Natural killer cell (primary cell): ENCODE data around the gene LRRC27. TPM values are rescaled to one million over a fixed set of nuclear protein-coding genes. Genes with fewer than 3 reads are reported as not detected.

ENCODE experiments used
- ATAC-seq, 3 donors: fragments of 150-1000 bp in 2 of 3; fragments of 200-7000 bp in 1 of 3; cut with Tn5 transposase; 1 replicate in 1 of 3; 2 replicates in 2 of 3; pipeline ENCODE4 v1.10.0; 2021; ENCODE audit warnings: mild to moderate bottlenecking in 2 of 3, moderate library complexity in 2 of 3
- DNase-seq, 2 donors: peaks; one replicate each; pipeline versions ENCODE4 v3.0.0 to v3.0.0-alpha.2; 2013 to 2021; ENCODE audit warnings: mixed read lengths in 1 of 2
- H3K27ac ChIP-seq: one replicate; pipeline ENCODE4 v1.5.1; 2013; ENCODE audit warnings: mild to moderate bottlenecking, low read length
- H3K27me3 ChIP-seq: one replicate; pipeline ENCODE4 v1.6.1; 2013; ENCODE audit warnings: low read length; ENCODE audit not compliant: control insufficient read depth, insufficient read depth
- H3K36me3 ChIP-seq: one replicate; pipeline ENCODE4 v1.6.1; 2013; ENCODE audit warnings: low read length; ENCODE audit not compliant: control insufficient read depth, insufficient read depth
- H3K4me1 ChIP-seq: one replicate; pipeline ENCODE4 v1.6.1; 2013; ENCODE audit warnings: low read length; ENCODE audit not compliant: control insufficient read depth, insufficient read depth
- H3K4me3 ChIP-seq: one replicate; pipeline ENCODE4 v1.5.1; 2013; ENCODE audit warnings: low read length
- H3K9me3 ChIP-seq: one replicate; pipeline ENCODE4 v1.6.1; 2013; ENCODE audit warnings: low read length; ENCODE audit not compliant: control insufficient read depth, insufficient read depth
- H3K27ac Mint-ChIP-seq, 2 donors: one replicate each; pipeline ENCODE4 v1.8.0; 2022; ENCODE audit warnings: mild to moderate bottlenecking in 2 of 2, mixed read lengths in 2 of 2, moderate library complexity in 1 of 2
- H3K27me3 Mint-ChIP-seq, 2 donors: one replicate each; pipeline ENCODE4 v1.8.0; 2022; ENCODE audit warnings: low read depth in 2 of 2, mixed read lengths in 2 of 2
- H3K36me3 Mint-ChIP-seq: one replicate; pipeline ENCODE4 v1.8.0; 2022; ENCODE audit warnings: mixed read lengths
- H3K4me1 Mint-ChIP-seq, 2 donors: one replicate each; pipeline ENCODE4 v1.8.0; 2022; ENCODE audit warnings: mixed read lengths in 2 of 2
- H3K4me3 Mint-ChIP-seq: one replicate; pipeline ENCODE4 v1.8.0; 2022; ENCODE audit warnings: mild to moderate bottlenecking, moderate library complexity, mixed read lengths
- H3K9me3 Mint-ChIP-seq, 2 donors: one replicate each; pipeline ENCODE4 v1.8.0; 2022; ENCODE audit warnings: mixed read lengths in 2 of 2
- WGBS: methylation state at CpG from one replicate; pipeline ENCODE4 v1.1.7; 2013; ENCODE audit warnings: missing lambda C conversion rate; ENCODE audit not compliant: insufficient coverage; 5-methylcytosine and 5-hydroxymethylcytosine counted together
- intact Hi-C: fragments of 100-400 bp; cut with micrococcal nuclease; formaldehyde crosslinking; loops from one replicate; pipeline ENCODE4 v1.14.2; 2022
- total RNA-seq, 4 donors: library from RNA; stranded (reverse); fragments of 120-200 nt in 1 of 4; gene quantifications; one replicate each; pipeline versions ENCODE4 v1.2.3 to v1.2.4, GENCODE V29; 2013 to 2022
- TF ChIP-seq, protein P1 (sequence below): fragments of 200-600 bp; IDR thresholded peaks from one replicate; pipeline ENCODE4 v1.8.0; 2022; ENCODE audit warnings: antibody characterized with exemption

Gene LRRC27
- total RNA-seq, 3 donors from 2014 or later (not counting 1 experiment from before 2014, with no cell fraction given): 8.1 to 22.5 (median 9.9) TPM

DNA sequence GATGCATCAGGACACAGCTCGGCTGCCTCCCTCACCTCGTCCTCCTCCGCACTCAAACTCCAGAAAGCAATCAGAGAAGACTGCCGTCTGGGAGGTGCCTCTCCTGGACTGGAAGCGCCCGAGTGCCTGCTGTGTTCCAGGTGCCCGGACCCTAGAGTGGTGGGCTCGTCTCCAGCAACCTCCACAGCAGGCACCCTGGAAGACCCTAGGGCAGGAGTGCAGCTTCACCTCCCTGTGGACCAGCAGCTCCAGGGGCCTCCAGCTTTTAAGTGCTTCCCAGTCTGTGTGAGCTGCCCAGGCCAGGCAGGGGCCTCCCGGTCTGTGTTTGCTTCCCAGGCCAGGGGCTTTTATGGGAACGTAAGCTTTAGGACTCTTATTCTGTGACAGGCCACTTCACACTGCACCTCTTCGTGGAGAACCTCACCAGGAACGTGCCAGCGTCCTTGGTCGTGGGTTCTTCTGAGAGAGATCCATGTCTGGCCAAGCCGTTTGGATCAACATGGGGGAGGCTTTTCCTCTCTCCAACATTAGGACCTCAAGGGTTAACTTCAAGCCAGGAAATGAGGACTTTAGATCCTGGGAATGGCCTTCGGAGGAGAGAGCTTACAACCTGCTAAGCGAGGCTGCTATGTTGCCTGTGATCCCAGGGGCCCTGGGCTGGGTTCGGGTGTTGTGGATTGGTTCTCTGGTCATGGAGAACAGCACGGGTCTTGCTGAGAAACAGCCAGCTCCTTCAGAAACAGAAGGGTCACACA, 59.1 kb downstream of the LRRC27 start:
- Histone ChIP-seq H3K4me3 (no peak overlapping the region), H3K4me1 (peaks cover 32% of the 10 kb centered on the region), H3K9me3 (no peaks in the 10 kb centered on the region), H3K27ac (no peak overlapping the region), H3K27me3 (no peaks in the 10 kb centered on the region), H3K36me3 (no peaks in the 10 kb centered on the region)
- intact Hi-C loops: loop anchor here (10.0 kb wide), 1 partner anchor 184 kb away; no protein-coding TSS in a partner anchor
- Mint-ChIP-seq H3K4me1 (peaks cover 5 to 42% of the 10 kb centered on the region in 2 donors), H3K9me3 (peaks cover 5 to 8% of the 10 kb centered on the region in 2 donors), H3K36me3 (no peaks in the 10 kb centered on the region), H3K27ac (peak overlapping the region; percentile 57 to 86), H3K27me3 (no peaks in the 10 kb centered on the region), H3K4me3 (peak overlapping the region; percentile 37)
- no peak for DNase-seq
- TF ChIP-seq, protein P1, sequence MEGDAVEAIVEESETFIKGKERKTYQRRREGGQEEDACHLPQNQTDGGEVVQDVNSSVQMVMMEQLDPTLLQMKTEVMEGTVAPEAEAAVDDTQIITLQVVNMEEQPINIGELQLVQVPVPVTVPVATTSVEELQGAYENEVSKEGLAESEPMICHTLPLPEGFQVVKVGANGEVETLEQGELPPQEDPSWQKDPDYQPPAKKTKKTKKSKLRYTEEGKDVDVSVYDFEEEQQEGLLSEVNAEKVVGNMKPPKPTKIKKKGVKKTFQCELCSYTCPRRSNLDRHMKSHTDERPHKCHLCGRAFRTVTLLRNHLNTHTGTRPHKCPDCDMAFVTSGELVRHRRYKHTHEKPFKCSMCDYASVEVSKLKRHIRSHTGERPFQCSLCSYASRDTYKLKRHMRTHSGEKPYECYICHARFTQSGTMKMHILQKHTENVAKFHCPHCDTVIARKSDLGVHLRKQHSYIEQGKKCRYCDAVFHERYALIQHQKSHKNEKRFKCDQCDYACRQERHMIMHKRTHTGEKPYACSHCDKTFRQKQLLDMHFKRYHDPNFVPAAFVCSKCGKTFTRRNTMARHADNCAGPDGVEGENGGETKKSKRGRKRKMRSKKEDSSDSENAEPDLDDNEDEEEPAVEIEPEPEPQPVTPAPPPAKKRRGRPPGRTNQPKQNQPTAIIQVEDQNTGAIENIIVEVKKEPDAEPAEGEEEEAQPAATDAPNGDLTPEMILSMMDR: no peak
- 95% methylated on average over 19 of the region's 19 CpGs for WGBS
- no peak for ATAC-seq

DNA sequence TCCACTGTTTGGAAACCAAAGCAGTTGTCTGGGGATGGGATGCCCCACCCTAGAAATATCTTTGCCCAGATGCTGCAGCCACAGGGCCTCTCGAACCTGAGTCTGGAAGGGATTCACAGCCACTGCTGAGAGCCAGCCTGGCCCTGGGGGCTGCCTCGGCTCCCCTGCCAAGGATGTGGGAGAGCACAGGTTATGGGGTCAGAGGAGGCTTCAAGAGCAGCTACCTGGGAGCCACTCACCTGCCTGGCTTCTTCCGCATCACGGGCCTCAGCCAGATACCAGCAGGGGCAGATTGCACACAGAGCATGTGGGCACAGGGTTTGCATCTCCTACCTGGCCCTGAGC, 59.7 kb downstream of the LRRC27 start:
- Mint-ChIP-seq H3K36me3 (no peaks in the 10 kb centered on the region), H3K4me1 (peaks cover 5 to 42% of the 10 kb centered on the region in 2 donors), H3K27me3 (no peaks in the 10 kb centered on the region), H3K4me3 (no peak overlapping the region), H3K9me3 (peaks cover 5 to 8% of the 10 kb centered on the region in 2 donors), H3K27ac (peak overlapping the region; percentile 57 to 86)
- ATAC-seq: no peak
- H3K27me3 ChIP-seq: no peaks in the 10 kb centered on the region
- no peaks in the 10 kb centered on the region for H3K9me3 ChIP-seq
- TF ChIP-seq, protein P1: no peak
- H3K27ac ChIP-seq: no peak overlapping the region
- H3K4me3 ChIP-seq: no peak overlapping the region
- no peak for DNase-seq
- intact Hi-C loops: loop anchor here (10.0 kb wide), 1 partner anchor 183 kb away; no protein-coding TSS in a partner anchor
- H3K4me1 ChIP-seq: peaks cover 32% of the 10 kb centered on the region
- WGBS: 95% methylated on average over 4 of the region's 4 CpGs
- no peaks in the 10 kb centered on the region for H3K36me3 ChIP-seq

DNA sequence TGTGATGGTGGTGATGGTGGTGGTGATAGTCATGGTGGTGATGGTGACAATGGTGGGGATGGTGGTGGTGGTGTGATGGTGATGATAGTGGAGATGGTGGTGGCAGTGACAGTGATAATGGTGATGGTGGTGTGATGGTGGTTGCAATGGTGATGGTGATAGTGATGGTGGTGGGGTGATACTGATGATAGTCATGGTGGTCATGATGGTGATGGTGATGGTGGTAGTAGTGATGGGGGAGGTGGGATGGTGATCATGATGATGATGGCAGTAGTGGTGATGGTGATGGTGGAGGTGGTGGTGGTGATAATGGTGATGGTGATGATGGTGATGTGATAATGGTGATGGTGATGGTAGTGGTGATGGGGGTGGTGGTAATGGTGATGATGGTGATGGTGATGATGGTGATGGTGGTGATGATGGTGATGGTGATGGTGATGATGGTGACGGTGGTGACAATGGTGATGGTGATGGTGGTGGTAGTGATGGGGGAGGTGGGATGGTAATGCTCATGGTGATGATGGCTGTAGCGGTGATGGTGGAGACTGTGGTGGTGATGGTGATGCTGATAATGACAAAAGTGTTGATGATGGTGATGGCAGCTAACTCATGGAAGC, 60.3 kb downstream of the LRRC27 start:
- Mint-ChIP-seq H3K36me3 (no peaks in the 10 kb centered on the region), H3K27ac (peak overlapping the region; percentile 57 to 86), H3K4me3 (peak overlapping the region; percentile 14), H3K27me3 (no peaks in the 10 kb centered on the region), H3K4me1 (peaks cover 5 to 42% of the 10 kb centered on the region in 2 donors), H3K9me3 (peaks cover 5 to 8% of the 10 kb centered on the region in 2 donors)
- ATAC-seq (no peak), DNase-seq (peak in 1 of 2 donors; percentile 35)
- 29% methylated on average over 2 of the region's 2 CpGs for WGBS
- H3K27ac ChIP-seq: peak overlapping the region; percentile 19
- TF ChIP-seq, protein P1: no peak
- no peaks in the 10 kb centered on the region for H3K9me3 ChIP-seq
- H3K4me3 ChIP-seq: no peak overlapping the region
- no peaks in the 10 kb centered on the region for H3K27me3 ChIP-seq
- peaks cover 32% of the 10 kb centered on the region for H3K4me1 ChIP-seq
- H3K36me3 ChIP-seq: no peaks in the 10 kb centered on the region
- intact Hi-C loops: loop anchor here (10.0 kb wide), 1 partner anchor 183 kb away; no protein-coding TSS in a partner anchor
